HPDE6-E6E7 (cell line): ENCODE measurements around the gene TNS3.

Experiments
- DNase-seq: peaks from one replicate; pipeline ENCODE4 v3.0.0; 2011; ENCODE audit warnings: missing footprints; ENCODE audit errors: extremely low spot score

The TNS3 gene

GRCh38 chr7:47428052-47428767, 153.7 kb downstream of the TNS3 start:
- DNase-seq: no peak

- no peak for DNase-seq
These were observed 154.8 kb downstream of the TNS3 start for GRCh38 chr7:47427051-47427643.

GRCh38 chr7:47424523-47424922, 157.4 kb downstream of the TNS3 start:
- no peak for DNase-seq

- DNase-seq: no peak
These were observed 158.7 kb downstream of the TNS3 start for GRCh38 chr7:47423196-47423595.

- DNase-seq: no peak
These were observed 159.3 kb downstream of the TNS3 start for GRCh38 chr7:47422611-47423010.

- no peak for DNase-seq
These were observed 160.5 kb downstream of the TNS3 start for GRCh38 chr7:47421456-47421855.

GRCh38 chr7:47420122-47420780, 161.7 kb downstream of the TNS3 start:
- no peak for DNase-seq

- DNase-seq: no peak
These were observed 162.4 kb downstream of the TNS3 start for GRCh38 chr7:47419471-47419870.

- no peak for DNase-seq
These were observed 163.2 kb downstream of the TNS3 start for GRCh38 chr7:47418601-47419309.

- no peak for DNase-seq
These were observed 165.1 kb downstream of the TNS3 start for GRCh38 chr7:47416492-47417480.

GRCh38 chr7:47415318-47416212, 166.3 kb downstream of the TNS3 start:
- DNase-seq: no peak

- DNase-seq: no peak
These were observed 167.3 kb downstream of the TNS3 start for GRCh38 chr7:47414342-47415317.

GRCh38 chr7:47413526-47414341, 168.2 kb downstream of the TNS3 start:
- DNase-seq: no peak

GRCh38 chr7:47411901-47412300, 170.0 kb downstream of the TNS3 start:
- DNase-seq: no peak

- DNase-seq: no peak
These were observed 170.5 kb downstream of the TNS3 start for GRCh38 chr7:47411281-47411869.

GRCh38 chr7:47408675-47409074, 173.2 kb downstream of the TNS3 start:
- no peak for DNase-seq

- DNase-seq: no peak
These were observed 173.9 kb downstream of the TNS3 start for GRCh38 chr7:47407821-47408674.
